GM19193 (cell line): Measurements from ENCODE around the gene ATG2A.
A peak's percentile ranks its signal among the peaks of the same experiment; 100 is the strongest.

ENCODE experiments used
- POLR2A ChIP-seq: IDR thresholded peaks from 4 replicates; pipeline ENCODE4 v1.6.1; 2011; ENCODE audit not compliant: insufficient read depth, insufficient read length; ENCODE audit errors: extremely low read depth

ATG2A gene

GRCh38 chr11:64864473-64865285, 52.3 kb downstream of the ATG2A start:
- TF ChIP-seq POLR2A, result peak; percentile 51

DNA sequence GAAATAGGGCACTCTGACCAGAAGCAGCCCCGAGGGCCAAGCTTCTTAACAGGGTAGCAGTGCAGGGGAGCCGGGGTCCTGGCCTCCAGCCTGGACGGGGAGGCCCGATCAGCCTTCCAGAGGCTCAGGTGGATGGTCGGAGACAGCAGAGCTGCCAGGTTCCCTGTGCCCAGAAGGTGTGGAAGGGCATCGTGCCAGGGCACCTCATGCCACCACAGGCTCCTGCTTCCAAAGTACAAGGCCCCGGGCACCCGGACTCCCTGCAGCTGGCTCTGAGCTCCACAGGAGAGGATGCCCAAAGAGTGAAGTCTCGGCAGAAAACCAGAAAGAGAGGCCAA, 52.9 kb downstream of the ATG2A start:
- TF ChIP-seq POLR2A, result no peak

- no peak for TF ChIP-seq POLR2A
Measured at GRCh38 chr11:64863391-64864060, 53.5 kb downstream of the ATG2A start.

GRCh38 chr11:64862987-64863390, 54.0 kb downstream of the ATG2A start:
- TF ChIP-seq POLR2A, result no peak

DNA sequence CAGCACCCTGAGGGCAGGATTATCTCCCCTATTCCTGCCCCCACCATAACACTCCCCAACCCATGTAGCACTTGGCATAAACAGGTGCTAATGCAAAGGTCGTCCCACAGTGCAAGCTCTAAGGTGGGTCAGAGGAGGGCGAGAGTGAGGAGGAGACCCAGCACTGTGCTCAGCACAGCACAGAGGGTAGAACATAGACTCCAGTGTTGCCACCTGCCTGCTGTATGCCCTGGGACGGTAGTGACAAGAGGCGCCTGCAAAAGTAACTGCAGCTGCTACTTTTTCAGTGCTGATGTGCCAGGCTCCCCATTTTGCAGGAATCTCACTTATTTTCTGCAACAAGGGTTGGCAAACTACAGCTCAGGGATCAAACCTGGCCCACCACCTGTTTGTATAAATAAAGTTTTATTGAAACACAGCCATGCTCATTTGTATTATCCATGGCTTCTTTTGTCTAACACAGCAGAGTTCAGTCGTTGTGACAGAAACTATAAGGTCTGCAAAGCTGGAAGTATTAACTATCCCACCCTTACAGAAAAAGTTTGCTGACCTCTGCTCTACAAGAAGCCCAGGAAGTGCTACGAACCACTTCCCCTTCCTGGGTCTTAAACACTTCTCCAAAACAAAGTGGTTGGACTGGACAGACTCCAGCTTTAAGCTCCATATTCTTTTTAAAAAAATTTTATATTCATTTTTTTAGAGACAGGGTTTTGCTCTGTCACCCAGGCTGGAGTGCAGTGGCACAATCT, 55.6 kb downstream of the ATG2A start:
- TF ChIP-seq POLR2A, result no peak

DNA sequence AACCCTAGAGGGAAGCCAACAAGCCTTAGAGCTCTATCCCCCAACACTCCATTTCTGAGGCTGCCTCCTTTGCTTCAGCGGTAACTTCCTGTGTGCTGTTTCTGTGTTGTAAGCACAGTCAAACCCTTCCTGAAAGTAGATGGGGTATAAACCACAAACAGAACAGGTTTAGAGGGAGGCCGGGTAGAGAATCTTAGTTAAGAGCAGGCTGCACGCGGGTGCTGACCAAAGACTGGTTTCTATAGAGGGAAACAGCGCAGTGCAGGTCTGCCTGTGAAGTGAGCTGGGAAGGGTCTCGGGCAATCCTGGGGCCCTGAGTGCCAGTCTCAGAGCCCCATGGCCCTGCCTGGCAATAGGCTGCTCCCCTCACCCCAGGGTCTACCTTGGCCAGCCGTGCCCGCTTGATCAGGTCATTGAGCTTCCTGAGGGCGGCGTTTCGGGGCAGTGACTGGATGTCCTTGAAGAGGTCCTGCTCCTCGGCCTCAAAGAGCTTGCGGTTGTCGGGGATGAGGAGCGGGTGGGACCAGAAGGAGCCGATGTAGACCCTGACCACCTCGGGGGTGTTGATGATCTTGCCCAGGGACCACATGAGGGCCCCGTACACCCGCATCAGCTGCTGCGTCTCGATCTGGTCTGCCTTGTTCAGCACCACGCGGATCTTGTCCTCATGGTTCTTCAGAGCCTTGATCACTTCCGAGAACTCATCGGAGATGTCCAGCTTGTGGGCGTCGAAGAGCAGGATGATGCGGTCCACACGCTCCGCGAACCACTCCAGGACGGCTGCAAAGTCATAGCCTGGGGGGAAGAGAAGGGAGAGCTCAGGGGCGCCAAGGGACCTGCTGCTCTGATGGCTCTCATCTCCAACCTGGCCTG, 57.2 kb downstream of the ATG2A start:
- TF ChIP-seq POLR2A, result peak; percentile 51

DNA sequence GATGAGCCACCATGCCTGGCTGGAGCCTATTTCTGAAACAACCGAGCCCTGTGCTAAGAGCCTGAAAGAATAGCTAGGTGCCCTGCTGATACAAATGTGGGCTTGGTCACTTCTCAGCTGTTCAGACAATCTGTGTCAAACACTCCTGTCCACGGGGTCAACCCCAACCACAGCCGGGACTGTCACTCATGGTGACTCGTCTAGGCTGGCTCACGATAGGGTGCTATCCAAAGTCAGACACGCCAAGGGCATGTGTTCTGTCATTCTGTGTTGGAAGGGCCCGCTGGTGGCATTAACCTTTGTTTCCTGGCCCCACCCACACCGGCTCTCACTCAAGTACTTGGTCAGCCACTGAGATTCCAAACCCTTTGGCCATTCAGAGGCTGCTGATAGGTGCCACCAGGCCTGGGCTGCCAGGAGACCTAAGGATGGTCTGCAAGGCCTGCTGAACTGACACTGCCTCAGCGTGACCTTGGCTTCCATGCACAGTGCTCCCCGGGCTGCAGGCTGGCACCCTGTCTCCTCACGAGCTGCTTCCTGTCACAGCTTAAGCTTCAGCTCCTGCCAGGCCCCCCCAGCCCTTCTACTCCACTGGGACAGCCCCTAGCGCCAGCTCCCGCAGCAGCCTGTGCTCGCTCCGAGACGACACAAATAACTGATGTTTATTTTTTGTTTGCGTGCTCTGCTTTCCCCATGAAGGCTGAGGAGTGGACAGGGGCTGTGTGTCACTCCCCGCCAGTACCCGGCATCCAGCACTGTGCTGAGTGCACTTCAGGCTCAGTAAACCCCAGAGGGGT, 58.3 kb downstream of the ATG2A start:
- peak; percentile 15 for TF ChIP-seq POLR2A

DNA sequence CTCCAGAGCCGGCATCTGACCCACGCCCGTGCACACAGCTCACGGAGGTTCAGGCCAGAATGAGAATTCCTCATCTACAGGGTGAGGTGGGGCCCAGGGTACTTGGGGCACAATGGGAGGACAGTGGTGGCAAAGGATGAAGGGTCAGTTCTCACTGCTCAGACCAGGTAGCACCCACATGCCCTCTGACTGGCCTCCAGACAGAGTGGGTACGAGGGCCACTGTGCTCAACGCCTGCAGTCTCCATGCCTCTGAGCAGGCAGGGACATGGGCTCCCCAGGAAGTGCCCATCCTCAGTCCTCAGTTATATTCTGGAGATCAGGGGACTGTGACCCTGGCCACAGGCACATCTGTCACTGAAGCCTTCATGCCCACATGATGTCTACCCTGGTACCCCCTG, 59.5 kb downstream of the ATG2A start:
- TF ChIP-seq POLR2A, result no peak

GRCh38 chr11:64856382-64857227, 60.4 kb downstream of the ATG2A start:
- TF ChIP-seq POLR2A, result peak; percentile 23

DNA sequence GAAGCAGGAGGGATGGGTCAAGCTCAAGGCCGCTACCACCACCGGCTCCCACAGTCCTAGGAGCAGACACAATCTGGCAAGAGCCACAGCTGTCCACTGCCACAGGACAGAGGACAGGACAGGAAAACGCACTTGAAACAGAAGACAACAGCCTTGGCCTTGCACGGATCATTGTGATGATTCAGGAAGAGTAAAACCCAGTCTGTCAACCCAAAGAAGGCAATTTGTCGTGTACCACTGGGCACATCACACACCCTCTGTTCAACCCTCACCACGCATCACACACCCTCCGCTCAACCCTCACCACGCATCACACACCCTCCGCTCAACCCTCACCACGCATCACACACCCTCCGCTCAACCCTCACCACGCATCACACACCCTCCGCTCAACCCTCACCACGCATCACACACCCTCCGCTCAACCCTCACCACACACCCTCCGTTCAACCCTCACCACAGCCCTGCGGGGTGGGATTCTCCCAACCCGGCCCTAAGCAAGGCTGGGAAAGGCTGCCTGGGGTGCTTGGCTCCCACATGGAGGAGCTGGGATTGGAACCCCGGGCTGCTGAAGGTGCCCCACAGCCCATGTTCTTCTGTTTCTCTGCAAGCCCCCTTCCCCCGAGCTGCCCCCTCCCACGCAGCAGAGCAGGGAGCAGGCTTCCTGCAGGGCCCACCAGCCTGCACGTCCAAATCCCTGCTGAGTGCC, 61.3 kb downstream of the ATG2A start:
- no peak for TF ChIP-seq POLR2A

DNA sequence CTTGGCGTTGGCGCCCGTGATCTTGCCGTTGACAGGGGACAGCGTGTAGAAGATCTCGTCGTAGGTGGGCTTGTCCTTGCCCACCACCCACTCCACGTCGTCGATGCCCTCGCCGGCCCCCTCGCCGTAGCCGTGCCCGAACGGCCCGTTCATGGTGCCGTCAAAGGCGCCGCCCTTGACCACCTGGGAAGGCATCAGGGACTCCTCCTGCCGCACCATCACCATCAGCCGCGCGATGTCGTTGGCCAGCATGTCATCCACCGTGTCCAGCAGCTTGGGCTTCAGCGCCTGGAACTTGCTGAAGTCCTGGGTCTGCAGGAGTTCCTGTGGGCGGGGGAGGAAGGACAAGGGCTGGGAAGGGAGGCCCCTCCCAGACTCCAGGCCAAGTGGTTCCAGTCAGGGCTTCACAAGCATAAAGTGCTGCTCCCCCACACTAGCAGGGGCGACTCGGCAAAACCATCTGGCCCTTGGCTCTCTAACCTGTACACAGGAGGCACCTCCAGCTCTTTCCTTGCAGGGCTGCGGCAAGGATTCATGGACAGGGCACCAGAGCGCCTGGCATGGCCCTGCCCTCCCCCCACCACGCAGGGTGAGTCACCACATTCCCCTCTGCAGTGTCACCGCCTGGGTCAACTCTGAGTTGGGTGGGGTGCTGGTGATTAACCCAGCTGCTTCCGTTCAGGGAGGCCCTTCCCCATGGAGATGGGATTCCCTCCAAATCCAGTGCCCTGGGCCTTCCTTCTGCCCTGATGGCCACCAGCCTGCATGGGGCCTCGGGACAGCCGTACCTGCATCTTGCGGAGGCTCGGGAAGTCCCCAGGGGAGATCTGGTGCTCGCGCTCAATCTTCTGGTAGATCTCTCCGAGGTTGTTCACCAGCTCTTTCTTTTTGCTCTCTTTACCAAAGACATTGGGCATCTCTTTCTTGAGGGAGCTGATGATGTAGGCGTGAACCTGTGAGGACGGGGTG, 62.2 kb downstream of the ATG2A start:
- TF ChIP-seq POLR2A, result no peak
